H1 (cell line): Measurements from ENCODE around the gene PTPRR. TPM values are rescaled to one million over a fixed set of nuclear protein-coding genes. Genes with fewer than 3 reads are reported as not detected.

Source experiments
- BCL11A ChIP-seq, 2 experiments: IDR thresholded peaks; one replicate each; pipeline ENCODE4 v1.6.1; 2011; ENCODE audit warnings: low read depth in 2 of 2, low read length in 2 of 2, mild to moderate bottlenecking in 2 of 2
- CHD1 ChIP-seq: IDR thresholded peaks from 2 replicates; pipeline ENCODE4 v1.6.1; 2012; ENCODE audit warnings: low read depth, low read length, improper control_type of control experiment
- CTBP2 ChIP-seq: IDR thresholded peaks from 2 replicates; pipeline ENCODE4 v1.7.0; 2011; ENCODE audit warnings: borderline replicate concordance, mild to moderate bottlenecking, moderate library complexity, mixed read lengths, low read length; ENCODE audit not compliant: insufficient read depth, insufficient read length
- EZH2 ChIP-seq: fragments of 200-600 bp; sonication (generic); IDR thresholded peaks from 2 replicates; pipeline ENCODE4 v1.7.1; 2012; ENCODE audit warnings: low read depth, mild to moderate bottlenecking, moderate library complexity, low read length, inconsistent platforms; ENCODE audit not compliant: severe bottlenecking
- KDM1A ChIP-seq: fragments of 200-600, 300-600 bp; sonication (generic); IDR thresholded peaks from 2 replicates; pipeline ENCODE4 v1.7.1; 2016; ENCODE audit warnings: mild to moderate bottlenecking, low read length, borderline replicate concordance
- KDM4A ChIP-seq: IDR thresholded peaks from one replicate; pipeline ENCODE4 v1.7.1; 2012; ENCODE audit warnings: low read depth, mild to moderate bottlenecking, moderate library complexity, low read length, inconsistent platforms; ENCODE audit not compliant: severe bottlenecking
- MAX ChIP-seq: IDR thresholded peaks from 2 replicates; pipeline ENCODE4 v1.6.1; 2012; ENCODE audit warnings: inconsistent platforms
- NANOG ChIP-seq: IDR thresholded peaks from 2 replicates; pipeline ENCODE4 v1.6.1; 2011; ENCODE audit warnings: low read length, low read depth, mild to moderate bottlenecking, inconsistent platforms; ENCODE audit not compliant: insufficient read depth, poor library complexity, severe bottlenecking
- RXRA ChIP-seq: IDR thresholded peaks from 2 replicates; pipeline ENCODE4 v1.6.1; 2011; ENCODE audit warnings: low read depth, mild to moderate bottlenecking, low read length, moderate library complexity; ENCODE audit not compliant: insufficient read depth
- SAP30 ChIP-seq: fragments of 300-600 bp; sonication (generic); IDR thresholded peaks from 2 replicates; pipeline ENCODE4 v1.7.1; 2012; ENCODE audit warnings: low read length, moderate library complexity, mild to moderate bottlenecking, inconsistent platforms; ENCODE audit not compliant: insufficient read depth, insufficient replicate concordance
- SIN3A ChIP-seq, 2 experiments: IDR thresholded peaks in 1 of 2; conservative IDR thresholded peaks in 1 of 2; 2 replicates each; pipeline ENCODE4 v1.6.1; 2011 to 2012; ENCODE audit warnings: low read length in 2 of 2, improper control_type of control experiment in 1 of 2, low read depth in 1 of 2, mild to moderate bottlenecking in 1 of 2
- SIRT6 ChIP-seq: IDR thresholded peaks from one replicate; pipeline ENCODE4 v1.7.1; 2012; ENCODE audit warnings: low read length, inconsistent platforms
- SIX5 ChIP-seq: IDR thresholded peaks from 2 replicates; pipeline ENCODE4 v1.6.1; 2011; ENCODE audit warnings: mild to moderate bottlenecking, low read depth, low read length
- SP1 ChIP-seq: IDR thresholded peaks from 2 replicates; pipeline ENCODE4 v1.6.1; 2011; ENCODE audit warnings: low read depth, low read length
- SUZ12 ChIP-seq: fragments of 200-600 bp; sonication (generic); IDR thresholded peaks from 2 replicates; pipeline ENCODE4 v1.6.1; 2012; ENCODE audit warnings: mild to moderate bottlenecking, inconsistent platforms, low read length, moderate library complexity, mixed read lengths
- TAF1 ChIP-seq: IDR thresholded peaks from 2 replicates; pipeline ENCODE4 v1.6.1; 2011; ENCODE audit warnings: mild to moderate bottlenecking, low read depth, low read length
- TAF7 ChIP-seq: optimal IDR thresholded peaks from 2 replicates; pipeline ENCODE3; 2011; ENCODE audit warnings: low read depth, mild to moderate bottlenecking, inconsistent platforms, low read length, moderate library complexity, borderline replicate concordance
- TEAD4 ChIP-seq: IDR thresholded peaks from 2 replicates; pipeline ENCODE4 v1.6.1; 2012; ENCODE audit warnings: low read depth, low read length, inconsistent platforms, mixed read lengths
- USF2 ChIP-seq: IDR thresholded peaks from 2 replicates; pipeline ENCODE4 v1.6.1; 2011; ENCODE audit warnings: low read length, improper control_type of control experiment
- YY1 ChIP-seq: IDR thresholded peaks from 2 replicates; pipeline ENCODE4 v1.6.1; 2011; ENCODE audit warnings: low read depth, mild to moderate bottlenecking, low read length
- polyA plus RNA-seq, 7 experiments: library from polyadenylated mRNA; depleted of rRNA in 3 of 7; stranded (reverse) in 5 of 7; unstranded in 2 of 7; fragments of >200 nt in 5 of 7; fragments of 200-250 nt in 2 of 7; gene quantifications; 1 replicate in 5 of 7; 2 replicates in 1 of 7; 4 replicates in 1 of 7; pipeline versions ENCODE4 v1.2.1 to v1.2.3, GENCODE V29; 2011 to 2013; ENCODE audit warnings: missing spikeins in 2 of 7, mixed read lengths in 2 of 7
- total RNA-seq: library from RNA; stranded (reverse); fragmentation: NEBNext Ultra II Directional; extraction: Animal tissue kit (Norgen Biotek cat#: 25700); gene quantifications from 2 replicates; pipeline ENCODE4 v1.2.1, GENCODE V29; 2021
- TF ChIP-seq, protein P1 (sequence below): IDR thresholded peaks from 2 replicates; pipeline ENCODE4 v1.6.1; 2012; ENCODE audit warnings: low read length, inconsistent platforms

PTPRR gene
- total and polyA plus RNA-seq, 2 of the 8 experiments (the other 6 are each of a cell fraction or from before 2014, with no cell fraction given) = 0.07 to 0.35 TPM

- TF ChIP-seq SIN3A (conservative IDR thresholded peaks at IDR 0.05 in 1 of 2, IDR thresholded peaks at IDR 0.05 in 1 of 2; ENCODE audit: low read depth in 1 of 2, low read length in 2 of 2) (0 out of 4 replicates have a peak, but pooled peaks of 1 of the 2 experiments have one; percentile 37), KDM1A (no peak), NANOG (no peak), EZH2 (no peak), KDM4A (peak; percentile 91), TAF1 (no peak), BCL11A (IDR thresholded peaks at IDR 0.05; ENCODE audit: low read depth in 2 of 2, low read length in 2 of 2) (no peak), USF2 (no peak), SUZ12 (0 out of 2 replicates have a peak, but pooled peaks have one; percentile 14), TAF7 (no peak), SP1 (0 out of 2 replicates have a peak, but pooled peaks have one; percentile 50), YY1 (no peak), CHD1 (no peak), SAP30 (no peak), SIRT6 (no peak), RXRA (no peak), TEAD4 (peak; percentile 73; the same call in 1 of the 2 replicates), CTBP2 (no peak), MAX (peak; percentile 82), SIX5 (no peak)
- TF ChIP-seq, protein P1, sequence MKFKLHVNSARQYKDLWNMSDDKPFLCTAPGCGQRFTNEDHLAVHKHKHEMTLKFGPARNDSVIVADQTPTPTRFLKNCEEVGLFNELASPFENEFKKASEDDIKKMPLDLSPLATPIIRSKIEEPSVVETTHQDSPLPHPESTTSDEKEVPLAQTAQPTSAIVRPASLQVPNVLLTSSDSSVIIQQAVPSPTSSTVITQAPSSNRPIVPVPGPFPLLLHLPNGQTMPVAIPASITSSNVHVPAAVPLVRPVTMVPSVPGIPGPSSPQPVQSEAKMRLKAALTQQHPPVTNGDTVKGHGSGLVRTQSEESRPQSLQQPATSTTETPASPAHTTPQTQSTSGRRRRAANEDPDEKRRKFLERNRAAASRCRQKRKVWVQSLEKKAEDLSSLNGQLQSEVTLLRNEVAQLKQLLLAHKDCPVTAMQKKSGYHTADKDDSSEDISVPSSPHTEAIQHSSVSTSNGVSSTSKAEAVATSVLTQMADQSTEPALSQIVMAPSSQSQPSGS = no peak
These were observed at the start of gene PTPRR (continued) for GRCh38 chr12:70920251-70920851.
